ENCODE measurements around the gene TM6SF1.

TM6SF1 gene

GRCh38 chr15:83109532-83109931, 2.1 kb downstream of the TM6SF1 start:
- no peak for DNase-seq (ENCODE audit: low spot score)
- in situ Hi-C loops (cut with MboI; ENCODE audit: low pct_unique_long_range_greater_than_20kb, low sequenced_read_pairs, unreplicated experiment) = no loop called here
- TF ChIP-seq CTCF (IDR thresholded peaks at IDR 0.05; ENCODE audit: extremely low read depth, insufficient read depth, missing control alignments) = no peak

GRCh38 chr15:83110381-83110780, 2.9 kb downstream of the TM6SF1 start:
- in situ Hi-C loops (cut with MboI; ENCODE audit: low pct_unique_long_range_greater_than_20kb, low sequenced_read_pairs, unreplicated experiment) = no loop called here
- TF ChIP-seq CTCF (IDR thresholded peaks at IDR 0.05; ENCODE audit: extremely low read depth, insufficient read depth, missing control alignments) = no peak
- DNase-seq (ENCODE audit: low spot score) = no peak

- TF ChIP-seq CTCF (IDR thresholded peaks at IDR 0.05; ENCODE audit: extremely low read depth, insufficient read depth, missing control alignments) = no peak
- in situ Hi-C loops (cut with MboI; ENCODE audit: low pct_unique_long_range_greater_than_20kb, low sequenced_read_pairs, unreplicated experiment) = no loop called here
- DNase-seq (ENCODE audit: low spot score) = no peak
Measured at GRCh38 chr15:83111149-83111548, 3.7 kb downstream of the TM6SF1 start.

- in situ Hi-C loops (cut with MboI; ENCODE audit: low pct_unique_long_range_greater_than_20kb, low sequenced_read_pairs, unreplicated experiment) = no loop called here
- no peak for DNase-seq (ENCODE audit: low spot score)
- no peak for TF ChIP-seq CTCF (IDR thresholded peaks at IDR 0.05; ENCODE audit: extremely low read depth, insufficient read depth, missing control alignments)
Measured at GRCh38 chr15:83112233-83112955, 4.9 kb downstream of the TM6SF1 start.

GRCh38 chr15:83112956-83113299, 5.5 kb downstream of the TM6SF1 start:
- DNase-seq (ENCODE audit: low spot score) = no peak
- in situ Hi-C loops (cut with MboI; ENCODE audit: low pct_unique_long_range_greater_than_20kb, low sequenced_read_pairs, unreplicated experiment) = no loop called here

GRCh38 chr15:83113881-83114674, 6.6 kb downstream of the TM6SF1 start:
- in situ Hi-C loops (cut with MboI; ENCODE audit: low pct_unique_long_range_greater_than_20kb, low sequenced_read_pairs, unreplicated experiment) = no loop called here
- DNase-seq (ENCODE audit: low spot score) = no peak
- TF ChIP-seq CTCF (IDR thresholded peaks at IDR 0.05; ENCODE audit: extremely low read depth, insufficient read depth, missing control alignments) = no peak

More at GRCh38 chr15:83112956-83113299, 5.5 kb downstream of the TM6SF1 start:
- TF ChIP-seq CTCF (IDR thresholded peaks at IDR 0.05; ENCODE audit: extremely low read depth, insufficient read depth, missing control alignments) = no peak

All from GM13977 (cell line).